HG02588 (cell line): ENCODE measurements around the gene CEBPB.
"Not testable (repeated sequence)": the region's sequence is repeated elsewhere in the genome, so short reads cannot be mapped to it uniquely, and the experiment has no call there.

Experiments
- ATAC-seq: cut with Tn5 transposase; IDR thresholded peaks from one replicate; pipeline ENCODE4 v1.9.1; 2021; ENCODE audit warnings: mild to moderate bottlenecking, moderate library complexity; ENCODE audit not compliant: unreplicated experiment

The CEBPB gene

GRCh38 chr20:50190251-50191064 lies at the start of gene CEBPB:
TSS of gene CEBPB (plus strand) at chr20:50190830. CDS start at chr20:50191034, 204 bp downstream.
- ATAC-seq, result peak; percentile 43

- no peak for ATAC-seq
Observed at GRCh38 chr20:50141018-50141675, 49.5 kb upstream of the CEBPB start.

- ATAC-seq, result no peak
Observed at GRCh38 chr20:50141811-50142561, 48.6 kb upstream of the CEBPB start.

GRCh38 chr20:50142812-50143211 lies 47.8 kb upstream of the CEBPB start:
- no peak for ATAC-seq

- ATAC-seq, result no peak
Observed at GRCh38 chr20:50144362-50144761, 46.3 kb upstream of the CEBPB start.

GRCh38 chr20:50145566-50145965 lies 45.1 kb upstream of the CEBPB start:
- no peak for ATAC-seq

GRCh38 chr20:50146214-50146613 lies 44.4 kb upstream of the CEBPB start:
- no peak for ATAC-seq

GRCh38 chr20:50146732-50147662 lies 43.6 kb upstream of the CEBPB start:
- ATAC-seq, result no peak

- ATAC-seq, result no peak
Observed at GRCh38 chr20:50149481-50150254, 41.0 kb upstream of the CEBPB start.

- no peak for ATAC-seq
Observed at GRCh38 chr20:50151034-50151743, 39.4 kb upstream of the CEBPB start.

GRCh38 chr20:50152394-50153152 lies 38.1 kb upstream of the CEBPB start:
- ATAC-seq, result no peak

- no peak for ATAC-seq
Observed at GRCh38 chr20:50153153-50153499, 37.5 kb upstream of the CEBPB start.

GRCh38 chr20:50153500-50154377 lies 36.9 kb upstream of the CEBPB start, which contains the start of gene PEDS1:
TSS of gene PEDS1 (minus strand) at chr20:50153723. CDS start at chr20:50153637, 86 bp downstream.
- ATAC-seq, result peak; percentile 93

- ATAC-seq, result not testable (repeated sequence)
Observed at GRCh38 chr20:50161494-50161893, 29.1 kb upstream of the CEBPB start.

- no peak for ATAC-seq
Observed at GRCh38 chr20:50163570-50164317, 26.9 kb upstream of the CEBPB start.

GRCh38 chr20:50165684-50166554 lies 24.7 kb upstream of the CEBPB start:
- ATAC-seq, result peak; percentile 87
